H1 (cell line): ENCODE data around the gene CCR1. TPM values are rescaled to one million over a fixed set of nuclear protein-coding genes. Genes with fewer than 3 reads are reported as not detected.

Experiments used
- CTCF ChIA-PET: fragments of 300-600 bp; sonication (Branson Sonifier 250); formaldehyde crosslinking; loops from one replicate; lab custom pipeline; 2021; ENCODE audit not compliant: partially characterized antibody; lab: Charles Lee
- POLR2A ChIA-PET: fragments of 300-600 bp; sonication (Branson Sonifier 250); formaldehyde crosslinking; loops from one replicate; lab custom pipeline; 2021; ENCODE audit warnings: inconsistent platforms; ENCODE audit not compliant: partially characterized antibody; lab: Charles Lee
- DNase-seq, 2 experiments: peaks; one replicate each; pipeline versions ENCODE4 v3.0.0 to v3.0.0-alpha.2; 2010 to 2022; ENCODE audit warnings: low spot score in 2 of 2, low read depth in 1 of 2, mixed read lengths in 1 of 2
- FAIRE-seq: peaks from 2 replicates; lab custom pipeline; 2011; peaks lifted over from hg19 to GRCh38; lab: Jason Lieb, UNC
- H2AFZ ChIP-seq: 2 replicates; pipeline ENCODE4 v1.8.1; 2012; ENCODE audit warnings: low read length, inconsistent platforms
- H2AK5ac ChIP-seq: 2 replicates; pipeline ENCODE4 v1.6.1; 2013; ENCODE audit warnings: low read depth, low read length
- H2BK120ac ChIP-seq: replicated peaks from 2 replicates; pipeline ENCODE3; 2013; ENCODE audit warnings: low read depth, low read length, inconsistent platforms
- H2BK12ac ChIP-seq: 2 replicates; pipeline ENCODE4 v1.6.1; 2013; ENCODE audit warnings: low read depth, low read length
- H2BK15ac ChIP-seq: 2 replicates; pipeline ENCODE4 v1.6.1; 2013; ENCODE audit warnings: low read length
- H2BK20ac ChIP-seq: 2 replicates; pipeline ENCODE4 v1.6.1; 2013; ENCODE audit warnings: low read length
- H2BK5ac ChIP-seq: 2 replicates; pipeline ENCODE4 v1.6.1; 2013; ENCODE audit warnings: low read depth, low read length
- H3K14ac ChIP-seq: 2 replicates; pipeline ENCODE4 v1.6.1; 2013; ENCODE audit warnings: inconsistent platforms; ENCODE audit not compliant: insufficient read length
- H3K18ac ChIP-seq: 2 replicates; pipeline ENCODE4 v1.6.1; 2013; ENCODE audit warnings: low read length; ENCODE audit errors: extremely low read depth
- H3K23ac ChIP-seq: 2 replicates; pipeline ENCODE4 v1.6.1; 2013; ENCODE audit warnings: inconsistent platforms; ENCODE audit not compliant: insufficient read length
- H3K23me2 ChIP-seq: 2 replicates; pipeline ENCODE4 v1.6.1; 2013; ENCODE audit warnings: low read depth, low read length
- H3K27ac ChIP-seq: 2 replicates; pipeline ENCODE4 v1.6.1; 2011; ENCODE audit warnings: low read depth, low read length, inconsistent platforms
- H3K27me3 ChIP-seq, 4 experiments: replicated peaks in 1 of 4; 1 replicate in 1 of 4; 2 replicates in 3 of 4; pipeline versions ENCODE4 v1.6.1 to v1.8.1; 2011 to 2013; ENCODE audit warnings: low read length in 3 of 4, mild to moderate bottlenecking in 3 of 4, inconsistent platforms in 2 of 4, mixed read lengths in 2 of 4, moderate library complexity in 1 of 4; ENCODE audit not compliant: control insufficient read depth in 3 of 4, insufficient read depth in 3 of 4; ENCODE audit errors: extremely low read depth in 1 of 4
- H3K36me3 ChIP-seq, 4 experiments: 2 replicates each; pipeline versions ENCODE4 v1.6.1 to v1.8.1; 2011 to 2013; ENCODE audit warnings: mild to moderate bottlenecking in 4 of 4, low read length in 3 of 4, moderate library complexity in 2 of 4, control low read depth in 1 of 4, inconsistent platforms in 1 of 4; ENCODE audit not compliant: insufficient read depth in 4 of 4, control insufficient read depth in 2 of 4
- H3K4ac ChIP-seq: replicated peaks from 2 replicates; pipeline ENCODE3; 2013; ENCODE audit warnings: low read length, low read depth, mixed read lengths, inconsistent platforms; ENCODE audit not compliant: insufficient read length
- H3K4me1 ChIP-seq, 4 experiments: replicated peaks in 1 of 4; 1 replicate in 1 of 4; 2 replicates in 3 of 4; pipeline versions ENCODE4 v1.6.1 to v1.8.1; 2011 to 2013; ENCODE audit warnings: low read length in 3 of 4, inconsistent platforms in 2 of 4, mixed read lengths in 1 of 4; ENCODE audit not compliant: insufficient read depth in 4 of 4, control insufficient read depth in 3 of 4
- H3K4me2 ChIP-seq, 2 experiments: 2 replicates each; pipeline versions ENCODE4 v1.6.1 to v1.8.1; 2011 to 2013; ENCODE audit warnings: low read depth in 2 of 2, low read length in 2 of 2, control low read depth in 1 of 2, inconsistent platforms in 1 of 2, mild to moderate bottlenecking in 1 of 2; ENCODE audit not compliant: insufficient read depth in 1 of 2
- H3K4me3 ChIP-seq, 4 experiments: fragments of 200-600, 300-600 bp in 1 of 4; sonication (generic), shearing (Covaris generic), sonication (Bioruptor Twin) in 1 of 4; 2 replicates each; pipeline versions ENCODE4 v1.5.1 to v1.8.1; 2011 to 2016; ENCODE audit warnings: low read length in 4 of 4, low read depth in 3 of 4, control low read depth in 2 of 4, inconsistent platforms in 2 of 4, mild to moderate bottlenecking in 2 of 4, mixed read lengths in 1 of 4, moderate library complexity in 1 of 4; ENCODE audit not compliant: insufficient read depth in 2 of 4; ENCODE audit errors: extremely low read depth in 1 of 4
- H3K56ac ChIP-seq: replicated peaks from 2 replicates; pipeline ENCODE3; 2013; ENCODE audit warnings: low read depth, mild to moderate bottlenecking, mixed read lengths, low read length, inconsistent platforms; ENCODE audit not compliant: insufficient read length
- H3K79me1 ChIP-seq: 2 replicates; pipeline ENCODE4 v1.6.1; 2013; ENCODE audit warnings: low read depth, low read length, control low read depth
- H3K79me2 ChIP-seq, 2 experiments: 2 replicates each; pipeline versions ENCODE4 v1.6.1 to v1.8.1; 2012 to 2013; ENCODE audit warnings: low read length in 2 of 2, mild to moderate bottlenecking in 2 of 2, inconsistent platforms in 1 of 2; ENCODE audit not compliant: insufficient read depth in 2 of 2, control insufficient read depth in 1 of 2
- H3K9ac ChIP-seq, 4 experiments: replicated peaks in 1 of 4; 1 replicate in 1 of 4; 2 replicates in 3 of 4; pipeline versions ENCODE4 v1.6.1 to v1.8.1; 2011 to 2013; ENCODE audit warnings: low read depth in 3 of 4, low read length in 3 of 4, control low read depth in 2 of 4, mild to moderate bottlenecking in 2 of 4, moderate library complexity in 2 of 4, inconsistent platforms in 1 of 4; ENCODE audit errors: extremely low read depth in 1 of 4
- H3K9me3 ChIP-seq, 2 experiments: 2 replicates each; pipeline versions ENCODE4 v1.6.1 to v1.8.1; 2012 to 2013; ENCODE audit warnings: mild to moderate bottlenecking in 2 of 2, moderate library complexity in 2 of 2, control low read depth in 1 of 2, inconsistent platforms in 1 of 2, low read depth in 1 of 2, low read length in 1 of 2, mixed read lengths in 1 of 2; ENCODE audit not compliant: insufficient read depth in 2 of 2
- H4K20me1 ChIP-seq, 2 experiments: replicated peaks in 1 of 2; 2 replicates each; pipeline versions ENCODE3 to v1.8.1; 2011 to 2013; ENCODE audit warnings: inconsistent platforms in 2 of 2, low read length in 2 of 2, mild to moderate bottlenecking in 1 of 2; ENCODE audit not compliant: insufficient read depth in 2 of 2, control insufficient read depth in 1 of 2
- H4K5ac ChIP-seq: 2 replicates; pipeline ENCODE4 v1.6.1; 2013; ENCODE audit warnings: low read length, low read depth, mixed read lengths, inconsistent platforms; ENCODE audit not compliant: insufficient read length
- H4K8ac ChIP-seq: 2 replicates; pipeline ENCODE4 v1.8.0; 2013; ENCODE audit warnings: mild to moderate bottlenecking, moderate library complexity, low read length, inconsistent platforms; ENCODE audit not compliant: insufficient read depth; ENCODE audit errors: extremely low read depth
- H4K91ac ChIP-seq: replicated peaks from 2 replicates; pipeline ENCODE3; 2013; ENCODE audit warnings: low read length, mixed read lengths, inconsistent platforms; ENCODE audit not compliant: insufficient read length
- BCL11A ChIP-seq, 2 experiments: IDR thresholded peaks; one replicate each; pipeline ENCODE4 v1.6.1; 2011; ENCODE audit warnings: low read depth in 2 of 2, low read length in 2 of 2, mild to moderate bottlenecking in 2 of 2
- CBX8 ChIP-seq: fragments of 300-800, 300-1000 bp; sonication (generic); IDR thresholded peaks from 2 replicates; pipeline ENCODE4 v1.7.1; 2016; ENCODE audit warnings: low read depth, low read length, borderline replicate concordance
- EGR1 ChIP-seq: IDR thresholded peaks from 2 replicates; pipeline ENCODE4 v1.6.1; 2011; ENCODE audit warnings: low read depth, low read length, borderline replicate concordance
- SUZ12 ChIP-seq: fragments of 200-600 bp; sonication (generic); IDR thresholded peaks from 2 replicates; pipeline ENCODE4 v1.6.1; 2012; ENCODE audit warnings: mild to moderate bottlenecking, inconsistent platforms, low read length, moderate library complexity, mixed read lengths
- WGBS, 2 experiments: shearing (Covaris generic) in 1 of 2; methylation state at CpG; one replicate each; pipeline versions ENCODE4 v1.1.6 to v1.1.7; 2013 to 2015; ENCODE audit warnings: low lambda C conversion rate in 2 of 2, mixed read lengths in 2 of 2, inconsistent platforms in 1 of 2, low coverage in 1 of 2, missing lambda C conversion rate in 1 of 2; ENCODE audit not compliant: insufficient replicate concordance in 2 of 2, insufficient coverage in 1 of 2, insufficient read length in 1 of 2; ENCODE audit errors: extremely low coverage in 1 of 2, missing lambda C conversion rate in 1 of 2; 5-methylcytosine and 5-hydroxymethylcytosine counted together
- polyA plus RNA-seq, 7 experiments: library from polyadenylated mRNA; depleted of rRNA in 3 of 7; stranded (reverse) in 5 of 7; unstranded in 2 of 7; fragments of >200 nt in 5 of 7; fragments of 200-250 nt in 2 of 7; gene quantifications; 1 replicate in 5 of 7; 2 replicates in 1 of 7; 4 replicates in 1 of 7; pipeline versions ENCODE4 v1.2.1 to v1.2.3, GENCODE V29; 2011 to 2013; ENCODE audit warnings: missing spikeins in 2 of 7, mixed read lengths in 2 of 7
- total RNA-seq: library from RNA; stranded (reverse); fragmentation: NEBNext Ultra II Directional; extraction: Animal tissue kit (Norgen Biotek cat#: 25700); gene quantifications from 2 replicates; pipeline ENCODE4 v1.2.1, GENCODE V29; 2021
- TF ChIP-seq, protein P1 (sequence below): IDR thresholded peaks from 2 replicates; pipeline ENCODE4 v1.6.1; 2012; ENCODE audit warnings: inconsistent platforms

Gene CCR1
- total and polyA plus RNA-seq, 2 of the 8 experiments (the other 6 are each of a cell fraction or from before 2014, with no cell fraction given): not detected

DNA sequence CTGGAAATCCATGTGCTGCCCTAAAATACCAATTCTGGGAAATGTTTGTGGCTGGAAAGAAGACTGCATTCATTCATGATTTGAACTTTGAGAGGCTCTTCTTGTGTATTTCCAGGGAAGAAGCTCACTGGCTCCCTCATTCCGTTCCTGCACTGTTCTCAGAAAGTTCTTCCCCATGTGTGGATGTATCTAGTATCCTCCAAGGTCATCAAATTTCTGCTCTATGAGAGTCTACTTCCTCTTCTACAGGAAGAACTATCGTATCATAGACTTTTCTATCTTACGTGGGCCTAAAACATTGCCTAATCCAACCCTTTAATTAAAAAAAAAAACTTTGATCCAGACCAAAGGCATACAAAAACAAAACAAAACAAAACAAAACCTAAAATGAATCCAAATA, 37.0 kb upstream of the CCR1 start:
- Histone ChIP-seq H2BK15ac (no peak overlapping the region), H3K4ac (no peak overlapping the region), H2BK5ac (no peak overlapping the region), H4K8ac (no peak overlapping the region), H3K27me3 (no peaks in the 10 kb centered on the region), H3K23ac (no peak overlapping the region), H3K4me1 (no peaks in the 10 kb centered on the region), H3K18ac (no peak overlapping the region), H4K91ac (no peak overlapping the region), H2BK120ac (no peak overlapping the region), H3K79me2 (no peaks in the 10 kb centered on the region), H3K56ac (no peak overlapping the region), H3K4me3 (no peak overlapping the region), H3K9ac (no peak overlapping the region), H2AFZ (no peak overlapping the region)
- no peak for FAIRE-seq
- WGBS, 2 experiments: 90% methylated on average over 3 of the region's 3 CpGs; no CpG with 5 or more reads in 1 of the 2 experiments
- TF ChIP-seq SUZ12: no peak
- TF ChIP-seq BCL11A (IDR thresholded peaks at IDR 0.05; ENCODE audit: low read depth in 2 of 2, low read length in 2 of 2): no peak
- TF ChIP-seq CBX8: no peak
- TF ChIP-seq, protein P1, sequence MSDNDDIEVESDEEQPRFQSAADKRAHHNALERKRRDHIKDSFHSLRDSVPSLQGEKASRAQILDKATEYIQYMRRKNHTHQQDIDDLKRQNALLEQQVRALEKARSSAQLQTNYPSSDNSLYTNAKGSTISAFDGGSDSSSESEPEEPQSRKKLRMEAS: no peak
- no peak for TF ChIP-seq EGR1
- TF ChIP-seq, all 59 proteins: peak for 0
- ChIA-PET POLR2A (no interaction called here), CTCF (interaction anchor here (0.6 to 0.9 kb wide), 3 partner anchors 13 to 507 kb away, joined by 3 read pairs; partner anchors contain the start of gene CCR5)
- Histone ChIP-seq H3K23me2 (no peaks in the 10 kb centered on the region), H3K36me3 (no peaks in the 10 kb centered on the region), H4K5ac (no peak overlapping the region), H3K4me2 (no peak overlapping the region), H3K14ac (no peak overlapping the region), H3K27ac (no peak overlapping the region), H2AK5ac (no peak overlapping the region), H2BK12ac (no peak overlapping the region), H3K9me3 (no peaks in the 10 kb centered on the region), H2BK20ac (no peak overlapping the region), H3K79me1 (no peaks in the 10 kb centered on the region), H4K20me1 (no peaks in the 10 kb centered on the region)
- no peak for DNase-seq
